Measurements from ENCODE around the gene RPIA. TPM values are rescaled to one million over a fixed set of nuclear protein-coding genes. Genes with fewer than 3 reads are reported as not detected.

RPIA gene
- 4.4 and 4.9 TPM in 2 replicates for total RNA-seq

GRCh38 chr2:88691339-88692183 lies at the start of gene RPIA:
RPIA (plus strand) TSS chr2:88691673; CDS start chr2:88691699, 26 bp downstream.

Other genes with a start within 250 kb of the RPIA start
- not detected in 2 replicates for gene FOXI3, start 239.0 kb upstream of the RPIA start, total RNA-seq
- 22.9 and 24.5 TPM in 2 replicates for gene EIF2AK3, start 64.2 kb upstream of the RPIA start, total RNA-seq